ENCODE measurements around the gene TWSG1.
"Not testable (repeated sequence)": the region's sequence is repeated elsewhere in the genome, so short reads cannot be mapped to it uniquely, and the experiment has no call there.

The TWSG1 gene

DNA sequence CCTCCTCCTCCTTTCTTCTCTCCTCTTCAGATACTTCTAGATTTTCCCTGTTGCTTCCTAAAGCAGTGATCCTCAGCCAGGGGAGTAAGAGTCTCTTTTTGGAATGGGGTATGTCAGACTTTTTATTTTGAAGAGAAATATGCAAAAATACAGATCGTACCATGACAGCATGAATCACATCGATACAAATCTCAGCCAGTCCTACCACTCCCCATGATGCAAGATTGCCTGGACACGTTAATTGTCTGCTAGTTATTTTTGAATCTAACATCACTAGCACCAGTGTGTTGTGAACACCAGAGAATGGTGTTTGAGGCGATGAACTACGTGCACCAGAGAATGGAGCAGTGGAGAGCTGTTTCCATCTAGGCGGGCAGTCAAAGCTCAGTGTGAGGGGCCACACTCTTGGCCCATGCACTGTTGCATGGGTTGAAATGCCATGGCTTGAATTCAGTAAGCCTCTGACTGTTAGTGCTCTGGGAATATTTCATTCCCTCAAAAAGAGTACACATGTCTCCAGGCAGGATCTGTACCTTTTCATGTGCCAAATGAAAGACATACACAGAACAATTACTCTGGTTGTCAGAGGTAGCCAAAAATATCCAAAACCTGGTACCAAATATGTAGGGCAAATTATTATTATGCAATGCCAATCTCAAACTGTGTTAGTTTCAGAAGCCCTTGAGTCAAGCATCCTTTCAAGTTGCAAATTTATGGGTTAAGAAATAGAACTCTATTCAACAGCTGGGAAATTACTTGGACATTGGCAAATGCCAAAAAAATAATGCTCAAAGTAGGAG lies 94.5 kb downstream of the TWSG1 start:
- no peak for DNase-seq

GRCh38 chr18:9429662-9429993 lies 95.1 kb downstream of the TWSG1 start:
- no peak for DNase-seq

- not testable (repeated sequence) for DNase-seq
These were observed 95.7 kb downstream of the TWSG1 start for GRCh38 chr18:9430315-9430714.

DNA sequence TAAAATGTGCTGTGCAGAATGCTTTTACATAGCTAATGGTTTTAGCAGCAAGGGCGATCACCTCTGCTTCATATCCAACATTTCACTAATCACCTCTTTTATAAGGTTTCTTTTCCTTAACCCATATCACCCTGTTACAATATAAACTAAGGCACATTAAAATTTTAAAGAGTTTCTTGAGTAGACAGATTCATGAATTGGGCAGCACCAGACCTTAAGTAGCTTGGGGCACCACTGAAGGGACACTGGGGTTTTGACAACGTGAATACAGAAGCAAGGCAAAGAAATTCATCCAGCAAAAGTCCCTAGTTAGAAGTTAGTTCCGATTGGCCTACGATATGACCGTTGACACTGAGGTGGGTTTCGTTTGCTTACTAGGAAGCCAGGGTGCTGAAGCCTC lies 96.7 kb downstream of the TWSG1 start:
- no peak for DNase-seq

DNA sequence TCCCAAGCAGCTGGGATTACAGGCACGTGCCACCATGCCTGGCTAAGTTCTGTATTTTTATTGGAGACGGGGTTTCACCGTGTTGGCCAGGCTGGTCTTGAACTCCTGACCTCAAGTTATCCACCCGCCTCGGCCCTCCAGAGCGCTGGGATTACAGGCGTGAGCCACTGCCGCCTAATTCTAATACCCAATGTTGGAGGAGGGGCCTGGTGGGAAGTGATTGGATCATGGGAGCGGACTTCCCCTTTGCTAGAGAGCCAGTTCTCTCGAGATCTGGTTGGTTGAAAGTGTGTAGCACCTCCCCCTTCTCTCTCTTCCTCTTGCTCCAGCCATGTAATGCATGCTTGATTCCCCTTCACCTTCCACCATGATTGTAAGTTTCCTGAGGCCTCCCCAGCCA lies 98.5 kb downstream of the TWSG1 start:
- not testable (repeated sequence) for DNase-seq

DNA sequence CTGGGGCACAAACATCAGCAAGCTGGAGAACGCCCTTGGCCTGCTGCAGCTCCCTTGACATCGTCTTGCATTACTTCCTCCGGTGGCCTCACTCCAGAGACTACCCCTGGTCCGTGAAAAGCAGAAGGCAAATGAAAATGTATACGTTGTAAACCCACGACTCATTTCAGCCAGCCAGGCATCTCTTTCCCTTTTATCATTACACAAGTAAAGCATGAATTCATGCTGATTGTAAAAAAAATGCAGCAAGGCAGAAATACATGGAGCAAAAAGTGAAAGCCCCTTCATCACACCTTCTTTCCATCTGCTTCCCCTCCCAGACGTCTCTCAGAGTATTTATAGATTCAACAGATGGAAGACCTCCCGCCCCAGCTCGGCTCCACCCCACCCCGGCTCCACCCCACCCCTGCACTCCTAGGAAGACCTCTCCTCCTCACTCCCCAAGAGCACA lies 99.1 kb downstream of the TWSG1 start:
- DNase-seq: no peak

- no peak for DNase-seq
These were observed 99.6 kb downstream of the TWSG1 start for GRCh38 chr18:9434122-9434701.

DNA sequence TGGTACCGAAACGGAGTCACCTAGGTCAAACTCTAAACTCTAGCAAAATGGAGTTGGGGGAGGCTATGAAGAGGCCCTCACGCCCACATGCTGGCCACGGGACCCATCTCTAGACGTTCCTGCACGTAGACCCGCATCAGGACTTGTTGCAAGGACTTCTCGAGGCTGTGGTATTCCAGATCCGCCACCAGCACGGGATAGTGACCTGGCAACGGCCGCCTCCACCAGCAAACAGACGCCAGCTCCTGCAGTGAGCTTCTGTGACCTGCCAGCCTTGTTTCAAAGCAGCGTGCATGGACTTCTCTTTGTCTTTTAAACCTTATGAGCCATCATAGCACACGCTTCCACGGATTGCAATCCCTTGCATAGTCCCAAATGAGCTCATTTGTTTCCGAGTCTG lies 100.5 kb downstream of the TWSG1 start:
- no peak for DNase-seq

- DNase-seq: no peak
These were observed 101.8 kb downstream of the TWSG1 start for GRCh38 chr18:9436206-9436929.

- no peak for DNase-seq
These were observed 102.5 kb downstream of the TWSG1 start for GRCh38 chr18:9437021-9437437.

DNA sequence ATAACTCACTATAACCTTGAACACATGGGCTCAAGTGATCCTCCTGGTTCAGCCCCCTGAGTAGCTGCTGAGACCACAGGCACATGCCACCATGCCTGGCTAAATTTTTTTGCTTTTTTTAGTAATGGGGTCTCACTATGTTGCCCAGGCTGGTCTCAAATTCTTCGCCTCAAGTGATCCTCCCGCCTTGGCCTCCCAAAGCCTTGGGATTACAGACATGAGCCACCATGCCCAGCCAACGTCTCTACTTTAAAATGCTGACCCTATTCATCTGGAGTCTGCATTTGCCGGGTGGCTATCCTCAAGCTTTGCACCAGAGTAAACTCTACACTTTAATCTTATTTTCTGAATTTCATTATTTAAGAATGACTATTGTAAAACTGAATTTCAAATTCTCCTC lies 103.1 kb downstream of the TWSG1 start:
- no peak for DNase-seq

DNA sequence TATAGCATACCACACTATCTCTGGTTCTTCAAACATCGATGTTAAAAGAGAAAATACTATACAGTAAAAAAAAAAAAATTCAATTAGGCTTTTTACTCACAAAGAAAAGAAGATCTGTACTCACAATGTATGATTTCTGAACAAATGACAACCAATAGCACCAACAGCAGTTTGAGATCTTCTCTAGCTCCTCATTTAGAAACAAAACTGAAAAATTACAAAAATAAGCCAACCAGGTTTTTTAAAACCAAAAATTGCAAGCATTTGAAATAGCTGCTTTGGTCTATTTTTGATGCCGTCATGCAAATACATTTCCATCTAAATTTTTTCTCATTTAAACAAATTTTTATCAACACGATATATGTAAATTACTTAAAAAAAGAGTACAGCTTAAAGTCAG lies 106.5 kb downstream of the TWSG1 start:
- no peak for DNase-seq

GRCh38 chr18:9444549-9444948 lies 110.0 kb downstream of the TWSG1 start:
- no peak for DNase-seq

- no peak for DNase-seq
These were observed 112.3 kb downstream of the TWSG1 start for GRCh38 chr18:9446839-9447238.

- no peak for DNase-seq
These were observed 112.8 kb downstream of the TWSG1 start for GRCh38 chr18:9447334-9447733.

- no peak for DNase-seq
These were observed 115.2 kb downstream of the TWSG1 start for GRCh38 chr18:9449600-9450414.

DNA sequence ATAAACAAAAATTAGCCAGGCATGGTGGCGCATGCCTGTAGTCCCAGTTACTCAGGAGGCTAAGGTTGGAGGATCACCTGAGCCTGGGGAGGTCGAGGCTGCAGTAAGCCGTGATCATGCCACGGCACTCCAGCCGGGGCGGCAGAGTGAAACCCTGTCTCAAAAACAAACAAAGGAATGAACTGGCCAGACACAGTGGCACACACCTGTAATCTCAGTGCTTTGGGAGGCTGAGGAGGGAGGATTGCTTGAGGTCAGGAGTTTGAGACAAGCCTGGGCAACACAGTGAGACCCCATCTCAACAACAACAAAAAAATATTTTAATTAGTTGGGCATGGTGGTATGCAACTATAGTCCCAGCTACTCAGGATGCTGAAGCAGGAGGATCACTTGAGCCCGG lies 116.3 kb downstream of the TWSG1 start:
- not testable (repeated sequence) for DNase-seq
